GM19240 (cell line): ENCODE results near the gene TMTC2.
"Not testable (repeated sequence)": the region's sequence is repeated elsewhere in the genome, so short reads cannot be mapped to it uniquely, and the experiment has no call there.

Experiments used
- DNase-seq: peaks from one replicate; pipeline ENCODE4 v3.0.0; 2011; ENCODE audit warnings: low spot score; ENCODE audit not compliant: insufficient read length

TMTC2 gene

DNA sequence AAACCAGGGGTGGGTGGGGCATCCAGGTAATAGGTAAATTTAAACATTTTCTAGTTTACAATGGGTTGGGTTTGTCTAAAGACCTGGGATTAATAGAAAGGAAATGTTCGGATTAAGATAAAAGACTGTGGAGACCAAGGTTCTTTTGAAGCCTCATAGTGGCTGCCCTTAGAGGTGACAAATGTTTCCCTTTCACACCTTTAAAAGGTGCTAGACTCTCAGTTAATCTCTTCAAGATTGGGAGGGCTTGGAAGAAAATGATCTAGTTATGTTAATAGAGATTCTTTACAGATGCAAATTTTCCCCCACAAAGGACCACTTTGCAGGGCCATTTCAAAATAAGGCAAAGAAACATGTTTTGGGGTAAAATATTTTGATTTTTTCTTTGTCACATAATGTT, 39.0 kb downstream of the TMTC2 start:
- no peak for DNase-seq

DNA sequence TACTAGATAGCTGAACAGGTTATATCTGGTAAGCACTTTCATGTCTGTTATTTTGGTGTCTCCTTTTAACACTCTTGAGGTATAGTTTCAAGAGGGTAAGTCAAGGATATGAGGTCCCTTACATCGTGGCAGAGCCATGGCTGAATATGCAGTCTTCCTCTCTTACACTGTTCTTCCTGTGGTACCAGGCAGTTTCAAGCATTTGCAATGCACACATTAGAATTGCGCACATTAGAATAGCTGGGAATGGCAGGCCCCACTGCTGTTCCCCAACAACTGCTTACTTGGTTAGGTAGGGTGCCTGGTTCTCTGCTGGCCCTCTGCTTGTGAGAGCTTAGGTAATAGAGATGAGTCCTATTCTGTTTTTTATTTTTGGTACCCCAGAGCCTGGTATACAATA, 41.2 kb downstream of the TMTC2 start:
- no peak for DNase-seq

DNA sequence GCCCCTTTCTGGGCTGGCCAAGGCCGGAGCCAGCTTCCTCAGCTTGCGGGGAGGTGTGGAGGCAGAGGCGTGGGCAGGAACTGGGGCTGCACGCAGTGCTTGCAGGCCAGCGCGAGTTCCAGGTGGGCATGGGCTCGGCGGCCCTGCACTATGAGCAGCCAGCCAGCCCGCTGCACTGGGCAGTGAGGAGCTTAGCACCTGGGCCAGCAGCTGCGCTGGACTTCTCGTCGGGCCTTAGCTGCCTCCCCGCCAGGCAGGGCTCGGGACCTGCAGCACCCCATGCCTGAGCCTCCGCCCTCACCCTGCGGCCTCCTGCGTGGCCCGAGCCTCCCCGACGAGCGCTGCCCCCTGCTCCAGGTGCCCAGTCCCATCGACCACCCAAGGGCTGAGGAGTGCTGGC, 42.0 kb downstream of the TMTC2 start:
- no peak for DNase-seq

DNA sequence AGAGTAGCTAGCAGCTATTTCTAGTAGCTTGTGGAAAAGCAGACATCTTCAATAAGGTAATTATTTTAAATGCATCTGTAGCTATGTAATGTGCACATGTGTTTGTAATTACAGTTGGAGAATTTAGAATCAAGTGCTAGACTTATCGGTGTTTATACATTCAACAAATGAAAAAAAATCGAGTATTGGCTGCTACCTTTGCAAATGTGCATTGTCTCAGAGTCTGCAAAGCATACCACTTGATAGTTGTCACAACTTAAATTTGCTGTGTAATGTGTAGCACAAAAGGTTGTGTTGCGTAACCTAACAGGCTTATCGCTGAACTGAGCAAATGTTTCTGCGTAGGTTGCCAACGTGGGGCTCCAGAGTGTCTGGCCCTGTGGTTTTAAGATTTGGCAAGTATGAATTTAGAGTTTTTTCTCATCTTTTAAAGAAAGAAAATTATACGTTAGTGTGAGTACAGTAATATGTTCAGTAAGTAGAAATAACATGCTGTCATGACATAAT, 44.3 kb downstream of the TMTC2 start:
- DNase-seq = no peak

DNA sequence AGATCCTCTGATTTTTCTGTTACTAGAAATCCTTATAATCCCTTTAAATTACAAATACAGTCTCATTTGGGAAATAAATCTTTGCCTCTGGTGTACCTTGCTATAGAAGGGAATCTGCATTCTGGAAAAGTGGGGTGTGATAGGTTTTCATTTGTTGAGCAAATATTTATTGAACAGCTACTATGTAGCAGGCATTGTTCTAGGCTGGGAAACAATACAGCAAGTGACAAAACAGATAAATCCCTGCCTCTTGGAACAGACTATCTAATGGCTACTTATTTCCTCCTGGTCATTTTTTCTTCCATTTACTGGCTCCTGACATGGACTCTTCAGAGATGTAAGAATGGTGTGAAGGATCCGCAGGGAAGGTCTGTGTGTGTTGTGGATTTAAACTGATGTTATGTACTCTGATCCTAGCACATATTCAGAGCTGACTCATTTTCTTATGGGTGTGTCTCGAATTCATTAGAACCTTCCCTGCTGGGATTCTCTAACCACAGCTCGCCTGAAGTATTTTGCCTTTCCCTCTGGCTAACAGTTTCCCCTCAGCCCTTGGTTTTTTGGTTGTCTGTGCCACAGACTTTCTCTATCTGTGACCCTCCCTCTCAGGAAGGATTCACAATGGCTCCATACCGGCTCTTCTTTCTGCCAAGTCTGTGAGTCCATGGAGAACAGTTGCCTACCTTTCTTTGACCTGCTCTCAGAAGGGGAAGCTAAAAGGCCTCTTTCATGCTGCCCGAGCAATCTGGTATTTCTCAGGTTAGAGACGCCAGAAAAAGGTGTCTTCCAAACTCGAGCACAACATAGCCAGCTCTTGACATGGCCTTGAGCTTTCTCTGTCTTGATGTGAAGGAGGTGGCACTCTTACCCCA, 53.7 kb downstream of the TMTC2 start:
- no peak for DNase-seq

DNA sequence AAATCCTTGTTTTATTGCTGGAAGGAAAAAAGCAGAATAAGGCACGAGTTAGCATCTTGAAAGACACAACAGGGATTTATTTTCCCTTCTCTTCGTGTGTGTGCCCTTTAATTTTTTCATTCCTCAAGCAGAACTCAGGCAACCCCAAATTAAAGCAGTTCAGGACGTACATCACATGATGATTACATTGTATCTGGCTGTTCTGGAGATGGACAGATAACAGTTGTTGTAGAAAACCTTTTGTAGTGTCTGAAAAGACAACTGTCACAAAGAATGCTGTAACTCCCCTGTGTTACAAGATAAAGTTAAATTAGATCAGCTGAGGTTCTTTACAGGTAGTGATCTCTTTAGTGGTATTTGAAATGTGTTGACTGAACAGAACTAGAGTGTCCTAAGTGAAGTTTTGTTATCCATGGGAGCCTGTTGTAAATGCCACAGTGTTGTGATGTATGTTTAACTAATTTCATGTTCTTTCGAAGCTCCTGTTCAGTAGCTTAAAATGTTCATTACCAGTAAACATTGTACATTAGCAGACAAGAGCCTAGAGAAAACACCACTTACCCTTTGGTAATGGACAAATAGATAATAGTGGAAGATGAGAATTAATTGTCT, 58.5 kb downstream of the TMTC2 start:
- no peak for DNase-seq

DNA sequence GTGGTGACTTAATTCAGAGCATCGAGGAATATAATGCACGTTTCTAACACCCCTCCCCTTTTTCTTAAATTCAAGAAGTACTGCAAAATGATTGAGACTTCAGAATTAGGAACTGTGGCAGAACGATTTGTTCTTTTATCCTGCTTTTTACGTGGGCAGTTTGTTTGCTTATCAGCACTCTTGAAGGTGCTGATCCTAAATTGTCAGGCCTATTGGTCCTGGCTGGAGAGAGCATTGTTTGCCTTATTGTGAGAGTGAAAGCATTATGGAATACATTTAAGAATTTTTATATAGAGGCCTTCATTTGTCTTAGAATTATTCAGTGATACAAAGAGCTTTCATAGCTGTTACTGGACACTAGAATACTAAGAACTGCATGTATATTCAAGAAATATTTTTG, 59.1 kb downstream of the TMTC2 start:
- DNase-seq = no peak

DNA sequence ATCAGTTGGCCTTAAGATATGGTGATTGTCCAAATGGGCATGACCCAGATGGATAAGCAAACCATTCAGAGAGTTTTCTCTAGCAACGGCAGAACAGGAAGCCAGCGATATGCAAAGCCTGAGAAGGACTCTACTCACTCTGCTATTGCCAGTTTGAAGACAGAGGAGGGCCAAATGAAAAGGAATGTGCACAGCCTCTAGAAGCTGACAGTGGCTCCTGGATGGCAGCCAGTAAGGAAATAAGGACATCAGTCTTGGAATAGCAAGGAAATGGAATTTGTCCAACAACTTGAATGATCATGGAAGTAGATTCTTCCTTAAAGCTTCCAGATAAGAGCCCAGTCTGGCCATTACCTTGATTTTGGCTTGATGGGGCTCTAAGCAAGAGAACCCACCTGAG, 60.0 kb downstream of the TMTC2 start:
- DNase-seq = no peak

DNA sequence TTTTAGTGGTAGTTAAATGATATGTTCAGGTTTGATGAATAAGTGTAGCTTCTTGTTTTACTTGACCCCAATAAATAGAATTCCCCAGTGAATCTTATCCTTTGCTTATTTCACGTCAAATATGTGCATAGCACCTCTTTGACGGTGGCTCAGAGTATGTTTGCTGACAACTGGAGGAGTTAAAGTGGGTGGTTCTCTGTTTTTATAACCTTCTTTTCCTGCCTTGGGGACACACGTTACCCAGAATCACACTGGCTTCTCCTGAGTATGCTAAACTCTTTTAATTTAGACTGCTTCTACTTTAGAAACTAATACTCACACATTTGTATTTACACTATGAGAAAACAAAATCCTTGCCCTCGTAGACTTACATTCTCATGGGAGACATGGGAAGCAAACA, 62.3 kb downstream of the TMTC2 start:
- no peak for DNase-seq

DNA sequence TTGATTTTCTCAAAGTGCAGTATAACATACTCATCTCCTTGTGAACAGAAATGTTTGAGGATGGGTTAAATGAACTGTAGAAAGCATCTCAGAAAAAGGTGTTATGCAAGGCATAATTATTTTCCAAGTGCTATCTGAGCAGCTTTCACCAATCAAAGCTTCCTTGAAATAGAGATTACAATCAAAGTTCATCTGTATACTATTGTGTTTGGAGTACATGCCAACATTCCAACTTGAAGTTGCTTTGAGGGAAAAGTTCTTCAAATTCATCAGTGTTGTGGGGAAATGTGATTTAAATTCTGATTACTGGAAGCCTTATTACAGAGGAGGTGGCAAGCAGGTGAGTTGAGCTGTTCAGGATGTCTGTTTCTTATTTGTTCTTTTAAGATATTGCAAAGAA, 68.2 kb downstream of the TMTC2 start:
- no peak for DNase-seq

DNA sequence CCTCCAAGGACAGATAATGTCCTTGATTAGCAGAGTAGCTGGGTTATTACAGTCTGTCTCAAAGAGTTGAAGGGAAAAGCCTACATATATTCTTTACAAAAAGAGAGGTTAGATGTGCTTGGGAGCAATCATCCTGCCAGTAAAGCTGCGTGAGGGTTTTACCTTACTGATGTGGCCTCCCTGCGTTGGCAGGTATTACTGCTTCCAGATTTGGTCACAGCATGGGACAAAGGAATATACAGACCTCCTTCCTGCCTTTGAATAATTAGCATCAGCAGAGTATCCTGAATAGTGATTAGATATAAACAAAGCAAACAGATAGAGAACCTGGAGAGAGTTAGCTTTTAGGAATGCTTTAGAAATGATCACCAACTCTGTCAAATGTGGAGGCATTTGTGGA, 69.6 kb downstream of the TMTC2 start:
- DNase-seq = no peak

DNA sequence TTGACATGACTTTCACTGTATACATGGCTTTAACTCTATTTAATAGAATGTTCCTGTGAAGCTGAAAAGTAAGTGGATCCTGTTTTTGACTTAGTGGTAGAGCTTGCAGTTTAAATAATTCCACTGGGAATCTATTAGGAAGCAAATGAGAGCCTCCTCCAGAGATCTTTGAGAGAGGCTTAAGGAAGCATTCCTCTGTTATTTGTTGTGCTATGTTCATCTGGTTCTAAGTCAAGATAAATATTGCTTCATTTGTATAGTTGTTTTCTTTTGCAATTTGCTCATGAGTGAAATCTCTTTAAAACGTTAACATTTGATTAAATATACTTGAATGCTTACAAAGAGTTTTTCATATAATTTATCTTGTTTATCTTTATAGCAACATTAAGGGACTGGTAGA, 70.4 kb downstream of the TMTC2 start:
- DNase-seq = no peak

DNA sequence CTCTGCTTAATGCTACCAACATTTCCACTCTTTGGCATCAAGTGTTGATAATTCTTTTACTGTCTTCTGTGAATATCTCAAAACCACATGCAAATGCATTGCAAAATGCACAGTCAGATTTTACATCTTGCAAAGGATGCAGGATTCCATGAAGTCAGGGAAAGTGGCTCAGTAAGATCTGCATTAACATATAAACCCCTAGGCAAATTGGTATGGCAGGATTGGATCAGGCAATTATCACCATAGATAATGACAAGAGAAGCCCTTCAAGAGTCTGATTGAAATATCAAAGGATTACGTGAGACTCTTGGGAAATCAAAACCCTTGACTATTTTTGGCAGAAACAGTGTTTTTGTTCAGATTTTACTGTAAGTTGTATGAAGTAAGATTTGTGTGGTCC, 71.0 kb downstream of the TMTC2 start:
- no peak for DNase-seq

DNA sequence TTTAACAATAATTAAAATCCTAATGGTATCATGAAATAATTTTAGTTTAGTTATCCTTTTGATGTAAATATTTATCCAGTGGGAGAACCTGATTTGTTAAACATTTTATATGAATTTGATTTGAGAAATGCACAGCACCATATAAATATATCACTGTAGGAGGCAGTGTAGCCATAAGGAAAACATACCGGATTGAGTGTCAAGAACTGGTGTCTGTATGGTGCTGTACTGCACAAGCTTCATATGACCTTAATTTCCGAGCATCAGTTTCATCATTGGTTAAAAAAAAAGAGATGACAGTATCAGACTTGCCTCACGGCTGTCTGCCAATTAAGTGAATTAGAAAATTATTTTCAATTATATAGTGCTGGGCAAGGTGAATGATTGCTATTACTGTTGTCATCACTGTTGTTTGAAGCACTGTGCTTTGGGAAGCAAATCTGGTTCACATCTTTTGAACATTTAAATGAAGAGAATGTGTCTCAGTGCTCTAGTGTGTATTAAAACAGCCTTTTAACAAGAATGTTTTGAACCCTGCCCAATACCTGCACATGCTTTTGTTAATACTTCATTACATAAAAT, 72.1 kb downstream of the TMTC2 start:
- DNase-seq = no peak

DNA sequence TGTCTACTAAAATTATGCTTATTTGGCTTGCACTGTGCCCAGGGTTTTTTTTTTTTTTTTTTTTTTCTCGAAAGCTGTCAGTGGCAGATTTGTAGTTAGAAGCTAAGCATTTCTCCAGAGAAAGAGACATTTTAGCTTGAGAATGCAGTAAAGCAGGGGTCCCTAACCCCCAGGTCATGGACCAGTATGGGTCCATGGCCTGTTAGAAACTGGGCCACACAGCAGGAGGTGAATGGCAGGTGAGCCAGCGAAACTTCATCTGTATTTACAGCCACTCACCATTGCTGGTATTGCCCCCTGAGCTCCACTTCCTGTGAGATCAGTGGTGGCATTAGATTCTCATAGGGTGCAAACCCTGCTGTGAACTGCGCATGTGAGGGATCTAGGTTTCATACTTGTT, 73.7 kb downstream of the TMTC2 start:
- no peak for DNase-seq

DNA sequence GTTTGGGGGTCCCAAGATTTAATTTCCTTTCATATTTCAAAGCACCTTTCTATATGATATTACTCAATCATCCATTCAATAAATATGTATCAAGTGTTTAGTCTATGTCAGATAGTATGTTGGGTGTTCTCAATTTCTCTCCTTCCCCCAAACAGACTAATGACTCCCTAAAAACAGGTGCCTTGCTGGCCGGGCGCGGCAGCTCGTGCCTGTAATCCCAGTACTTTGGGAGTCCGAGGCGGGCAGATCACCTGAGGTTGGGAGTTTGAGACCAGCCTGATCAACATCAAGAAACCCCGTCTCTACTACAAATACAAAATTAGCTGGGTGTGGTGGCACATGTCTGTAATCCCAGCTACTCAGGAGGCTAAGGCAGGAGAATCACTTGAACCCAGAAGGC, 78.5 kb downstream of the TMTC2 start:
- DNase-seq = not testable (repeated sequence)

DNA sequence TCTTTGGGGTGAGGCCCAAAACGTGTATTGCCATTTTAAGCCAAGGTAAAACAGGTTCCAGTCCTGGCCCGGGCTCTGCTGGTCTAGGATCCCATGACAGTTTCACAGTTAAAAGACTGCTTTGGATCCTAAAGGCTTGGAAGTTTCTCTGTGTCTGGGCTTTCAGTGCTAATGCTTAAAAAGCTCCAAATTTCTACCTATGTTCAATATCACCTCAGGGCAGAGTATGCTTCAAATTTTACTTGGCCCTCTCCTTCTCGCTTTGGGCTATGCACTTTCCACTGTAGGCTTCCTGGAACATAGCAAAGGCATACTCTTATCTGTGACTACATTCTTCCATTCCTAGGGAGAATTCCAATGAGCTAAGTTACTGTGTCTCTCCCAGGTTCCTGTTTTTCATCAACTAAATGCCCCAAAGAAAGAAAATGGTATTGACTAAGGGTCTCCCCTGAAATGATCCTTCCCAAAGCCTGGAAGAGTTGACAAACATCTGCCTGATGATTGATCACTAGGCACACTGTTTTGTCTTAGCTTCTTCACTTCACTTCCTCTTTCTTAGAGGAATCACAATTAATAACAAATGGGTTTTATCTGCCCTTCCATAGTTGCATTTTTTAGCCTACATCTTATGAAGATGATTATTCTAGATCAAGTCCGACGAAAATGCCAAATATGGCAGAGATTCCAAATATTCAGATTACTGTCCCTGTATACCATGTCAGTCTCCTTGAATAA, 79.4 kb downstream of the TMTC2 start:
- no peak for DNase-seq

DNA sequence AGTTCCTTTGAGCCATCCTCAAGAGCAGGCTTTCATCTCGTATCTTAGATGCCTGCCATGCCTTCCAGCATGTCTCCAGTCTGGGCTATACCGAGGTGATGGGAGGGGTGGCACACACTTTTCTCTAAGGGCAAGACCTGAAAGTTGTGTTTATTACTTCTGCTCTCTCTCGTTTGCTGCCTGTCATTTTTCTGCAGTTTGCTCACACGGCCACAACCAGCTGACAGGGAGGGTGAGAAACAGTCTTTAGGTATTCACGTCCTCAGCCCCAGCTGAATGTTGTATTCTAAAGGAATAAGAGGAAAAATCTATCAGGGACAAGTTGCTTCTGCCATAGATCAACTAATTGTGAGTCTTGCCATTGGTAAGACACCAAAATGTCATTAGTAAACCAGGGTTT, 88.0 kb downstream of the TMTC2 start:
- no peak for DNase-seq

DNA sequence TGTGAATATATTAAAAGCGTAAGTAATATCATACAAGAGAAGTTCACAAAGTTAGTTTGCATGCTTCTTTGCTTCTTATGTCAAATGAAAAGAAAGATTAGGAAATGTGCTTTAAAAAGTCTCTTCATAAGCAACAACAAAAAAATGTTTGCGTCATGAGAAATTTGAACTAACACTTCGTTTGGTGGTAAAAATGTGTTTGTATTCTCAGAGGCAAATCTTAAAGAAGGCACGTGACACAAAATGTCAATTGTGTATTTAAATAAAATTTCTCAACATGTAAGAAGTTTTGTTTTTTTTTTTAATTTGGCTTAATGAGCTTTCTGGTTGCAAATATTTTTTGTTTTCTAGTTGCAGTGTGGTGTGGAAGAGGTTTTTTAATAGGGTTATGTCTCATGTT, 93.8 kb downstream of the TMTC2 start:
- DNase-seq = no peak

DNA sequence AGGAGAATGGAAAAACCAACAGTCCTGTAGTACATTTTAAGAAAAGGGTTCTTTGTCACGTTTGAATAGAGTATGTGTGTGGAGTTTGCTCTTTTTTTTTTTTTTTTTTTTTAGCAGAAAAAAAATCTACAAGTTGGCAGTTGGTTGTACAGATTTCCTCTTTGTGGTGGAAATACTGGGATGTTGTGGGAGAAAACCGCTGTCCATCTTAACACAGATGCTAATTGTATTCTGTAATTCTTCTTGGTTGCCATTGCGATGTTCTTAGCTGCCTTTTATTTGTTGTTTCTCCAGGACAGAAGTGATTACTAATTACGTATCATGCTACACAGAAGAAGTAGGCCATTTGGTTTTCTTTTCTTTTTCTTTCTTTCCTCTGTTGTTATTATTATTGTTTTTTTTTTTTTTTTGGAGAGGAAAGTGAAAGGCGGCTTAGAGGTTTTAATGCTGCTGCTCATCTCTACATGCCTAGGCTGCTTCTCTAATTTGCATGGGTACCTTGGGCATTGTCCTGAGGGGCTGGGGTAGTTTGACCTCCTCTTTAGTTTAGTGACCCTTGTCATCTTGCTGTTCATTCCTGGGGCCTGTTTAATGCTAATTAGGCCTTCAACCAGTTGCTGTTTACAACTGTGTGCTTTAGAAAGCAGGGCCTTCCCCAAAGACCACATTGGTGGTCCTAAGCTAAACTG, 94.7 kb downstream of the TMTC2 start:
- DNase-seq = no peak

DNA sequence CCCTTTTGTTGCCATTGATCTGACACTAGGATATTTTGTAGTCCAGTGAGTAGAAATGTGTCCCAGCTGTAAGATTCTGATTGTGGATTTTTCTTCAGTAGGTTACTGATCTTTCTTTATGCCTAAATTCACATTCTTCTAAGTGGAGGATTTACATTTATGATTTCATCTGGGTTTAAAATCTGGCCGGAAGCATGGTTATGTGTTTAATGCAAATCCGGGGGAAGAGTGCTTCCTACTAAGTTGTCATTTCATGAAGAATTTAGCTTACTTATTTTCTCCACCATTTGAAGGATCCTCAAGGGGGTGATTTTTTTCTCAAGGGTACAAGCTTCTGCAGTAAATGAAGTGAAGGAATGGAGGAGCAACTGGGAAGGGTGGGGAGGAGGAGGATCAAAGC, 96.7 kb downstream of the TMTC2 start:
- DNase-seq = no peak
